Lower leg skin (tissue), 4 donors: ENCODE results near the gene WIPF3. TPM values are rescaled to one million over a fixed set of nuclear protein-coding genes. Genes with fewer than 3 reads are reported as not detected.

Experiments used
- DNase-seq, 2 donors: peaks; one replicate each; pipeline ENCODE4 v3.0.0-alpha.2; 2019; ENCODE audit warnings: low spot score in 2 of 2
- H3K4me3 ChIP-seq: fragments of 200-600 bp; sonication (generic); 2 replicates; pipeline ENCODE4 v1.5.1; 2017; ENCODE audit warnings: mild to moderate bottlenecking, low read depth; ENCODE audit not compliant: poor library complexity, severe bottlenecking
- POLR2A ChIP-seq, 2 donors: fragments of 450-650 bp; IDR thresholded peaks; one replicate each; pipeline ENCODE4 v1.6.1; 2016 to 2017; ENCODE audit warnings: antibody characterized with exemption in 2 of 2, mild to moderate bottlenecking in 1 of 2, moderate library complexity in 1 of 2
- WGBS, 2 donors: methylation state at CpG; one replicate each; pipeline ENCODE4 v1.1.5; 2018; 5-methylcytosine and 5-hydroxymethylcytosine counted together
- intact Hi-C: fragments of 100-400 bp; cut with DNase I; formaldehyde crosslinking; loops from one replicate; pipeline ENCODE4 v1.15.0; 2023; ENCODE audit warnings: low total_unique reads
- total RNA-seq, 4 donors: library from RNA; depleted of rRNA; stranded (reverse); fragments of >200 nt; gene quantifications; one replicate each; pipeline ENCODE4 v1.1.0, GENCODE V29; 2016
- TF ChIP-seq, protein P1 (sequence below), 3 donors: fragments of 450-650 bp; IDR thresholded peaks; one replicate each; pipeline ENCODE4 v1.5.1; 2016; ENCODE audit warnings: antibody characterized with exemption in 3 of 3, mild to moderate bottlenecking in 3 of 3, moderate library complexity in 2 of 3

WIPF3 gene
- total RNA-seq, 4 donors from 2014 or later = 0.23 to 1.2 (median 0.82) TPM

DNA sequence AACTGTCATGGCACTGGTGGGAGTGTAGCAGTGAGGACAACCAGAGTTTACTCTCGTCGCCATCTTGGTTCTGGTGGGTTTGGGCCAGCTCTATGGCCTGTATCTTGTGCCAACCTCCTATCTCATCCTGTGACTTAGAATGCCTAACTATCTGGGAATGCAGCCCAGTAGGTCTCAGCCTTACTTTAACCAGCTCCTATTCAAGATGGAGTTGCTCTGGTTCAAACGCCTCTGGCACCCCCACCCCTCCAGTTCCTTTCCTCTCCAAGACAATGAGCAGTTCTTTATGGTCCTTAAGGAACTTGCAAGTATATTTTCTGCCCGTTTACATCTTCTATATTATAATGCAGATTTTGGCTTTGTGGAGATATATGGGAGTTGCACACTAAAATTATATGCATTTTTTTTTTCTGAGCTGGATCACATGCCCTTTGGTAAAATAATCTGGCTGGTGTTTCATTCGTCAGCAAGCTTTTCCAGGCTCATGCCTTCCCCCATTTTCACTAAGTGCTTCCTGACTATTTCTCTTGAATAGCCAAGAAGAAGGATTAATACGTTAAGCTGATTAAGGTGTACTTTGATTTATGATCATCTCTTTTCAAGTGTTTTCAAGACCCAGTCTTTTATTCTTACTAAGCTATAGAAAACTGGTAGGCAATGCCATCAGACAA is 11.2 kb upstream of the WIPF3 start:
- intact Hi-C loops = no loop called here
- 67 to 68% methylated on average over 6 of the region's 6 CpGs for whole genome bisulfite sequencing, 2 donors

DNA sequence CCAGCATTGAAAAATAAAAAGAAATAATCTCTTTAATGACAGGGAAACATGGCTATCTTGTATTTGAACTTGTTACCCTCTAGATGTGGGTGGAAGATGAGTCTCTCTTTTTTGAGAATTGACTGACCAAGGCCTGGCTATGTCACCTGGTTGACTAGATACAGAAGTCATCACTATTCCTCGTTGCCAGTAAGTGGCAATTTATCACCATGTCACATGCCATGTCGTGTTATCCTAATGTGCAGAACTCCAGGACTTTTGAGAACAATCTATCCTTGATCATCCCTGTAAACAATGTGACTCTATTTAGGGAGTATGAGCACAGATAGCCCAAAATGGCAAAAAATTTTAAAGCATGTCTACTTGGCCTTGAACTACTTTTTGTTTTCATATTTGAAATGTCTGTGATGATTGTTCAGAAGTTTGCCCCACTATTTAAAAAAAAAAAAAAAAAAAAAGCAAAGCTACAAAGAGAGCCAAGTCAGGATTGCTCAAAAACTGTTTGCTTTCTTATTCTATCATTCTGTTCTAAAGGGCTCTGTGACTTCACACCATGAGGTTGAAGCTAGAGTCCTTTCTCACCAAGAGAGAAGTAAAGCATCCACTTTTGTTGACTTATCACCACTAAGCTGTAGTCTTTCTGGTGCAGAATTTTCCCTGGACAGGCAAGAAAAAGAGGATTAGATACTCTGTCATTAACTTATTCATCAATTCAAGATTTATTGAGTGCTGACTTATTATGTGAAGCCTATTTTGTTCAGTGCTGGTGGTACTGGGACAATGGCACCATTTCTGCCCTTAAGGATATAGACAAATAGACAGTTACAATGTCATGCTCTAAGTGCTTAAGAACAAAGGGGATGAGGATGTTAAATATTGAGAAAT is 10.4 kb upstream of the WIPF3 start:
- WGBS, 2 donors = 52 to 55% methylated on average over 2 of the region's 2 CpGs
- no peak for DNase-seq
- no peak overlapping the region for H3K4me3 ChIP-seq
- intact Hi-C loops = no loop called here
- TF ChIP-seq POLR2A (IDR thresholded peaks at IDR 0.05) = no peak
- TF ChIP-seq, protein P1, sequence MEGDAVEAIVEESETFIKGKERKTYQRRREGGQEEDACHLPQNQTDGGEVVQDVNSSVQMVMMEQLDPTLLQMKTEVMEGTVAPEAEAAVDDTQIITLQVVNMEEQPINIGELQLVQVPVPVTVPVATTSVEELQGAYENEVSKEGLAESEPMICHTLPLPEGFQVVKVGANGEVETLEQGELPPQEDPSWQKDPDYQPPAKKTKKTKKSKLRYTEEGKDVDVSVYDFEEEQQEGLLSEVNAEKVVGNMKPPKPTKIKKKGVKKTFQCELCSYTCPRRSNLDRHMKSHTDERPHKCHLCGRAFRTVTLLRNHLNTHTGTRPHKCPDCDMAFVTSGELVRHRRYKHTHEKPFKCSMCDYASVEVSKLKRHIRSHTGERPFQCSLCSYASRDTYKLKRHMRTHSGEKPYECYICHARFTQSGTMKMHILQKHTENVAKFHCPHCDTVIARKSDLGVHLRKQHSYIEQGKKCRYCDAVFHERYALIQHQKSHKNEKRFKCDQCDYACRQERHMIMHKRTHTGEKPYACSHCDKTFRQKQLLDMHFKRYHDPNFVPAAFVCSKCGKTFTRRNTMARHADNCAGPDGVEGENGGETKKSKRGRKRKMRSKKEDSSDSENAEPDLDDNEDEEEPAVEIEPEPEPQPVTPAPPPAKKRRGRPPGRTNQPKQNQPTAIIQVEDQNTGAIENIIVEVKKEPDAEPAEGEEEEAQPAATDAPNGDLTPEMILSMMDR (IDR thresholded peaks at IDR 0.05) = no peak

More for the DNA sequence above, 11.2 kb upstream of the WIPF3 start:
- TF ChIP-seq, protein P1 (IDR thresholded peaks at IDR 0.05) = no peak
- no peak for TF ChIP-seq POLR2A (IDR thresholded peaks at IDR 0.05)
- no peak for DNase-seq
- no peak overlapping the region for H3K4me3 ChIP-seq

DNA sequence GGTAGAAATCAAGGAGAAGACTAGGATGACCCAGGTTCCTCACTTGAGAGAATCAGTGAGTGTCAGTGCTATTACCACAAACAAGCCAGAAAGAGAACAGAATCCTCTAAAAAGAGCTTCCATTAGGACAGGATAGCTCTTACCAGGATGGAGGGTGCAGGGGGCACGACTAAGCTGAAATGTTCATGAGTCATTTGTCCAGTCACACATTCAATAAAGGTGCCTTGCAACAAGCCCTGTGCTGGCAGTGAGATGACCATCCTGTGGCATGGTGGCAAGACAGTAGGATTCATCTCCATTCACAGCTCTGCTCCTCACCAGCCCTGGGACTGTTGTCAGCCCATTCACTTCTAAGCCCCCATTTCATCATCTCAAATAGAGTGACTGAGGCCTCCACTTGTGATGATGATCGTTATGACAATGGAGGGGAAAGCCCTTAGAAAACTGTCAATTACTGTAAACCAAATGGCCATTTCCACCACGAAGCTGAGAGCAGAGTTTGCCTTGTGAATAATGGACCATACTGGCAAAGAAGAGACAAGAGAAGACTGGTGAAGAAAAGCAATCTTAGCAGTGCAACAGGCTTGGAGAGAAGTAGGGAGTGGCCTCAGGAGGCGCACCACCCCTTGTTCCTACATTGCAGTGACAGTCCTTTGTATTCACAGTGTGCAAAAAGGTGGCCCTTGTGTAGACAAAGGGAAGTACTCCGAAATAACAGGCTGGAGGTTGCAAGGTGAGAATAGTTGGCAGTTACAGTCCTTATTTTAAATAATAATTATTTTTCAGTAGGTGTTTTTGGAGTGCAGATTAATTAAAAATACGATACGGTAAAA is 9.0 kb upstream of the WIPF3 start:
- TF ChIP-seq POLR2A (IDR thresholded peaks at IDR 0.05) = no peak
- TF ChIP-seq, protein P1 (IDR thresholded peaks at IDR 0.05) = no peak
- no peak for DNase-seq
- H3K4me3 ChIP-seq = no peak overlapping the region
- 81 to 87% methylated on average over 7 of the region's 7 CpGs for WGBS, 2 donors
- intact Hi-C loops = no loop called here

DNA sequence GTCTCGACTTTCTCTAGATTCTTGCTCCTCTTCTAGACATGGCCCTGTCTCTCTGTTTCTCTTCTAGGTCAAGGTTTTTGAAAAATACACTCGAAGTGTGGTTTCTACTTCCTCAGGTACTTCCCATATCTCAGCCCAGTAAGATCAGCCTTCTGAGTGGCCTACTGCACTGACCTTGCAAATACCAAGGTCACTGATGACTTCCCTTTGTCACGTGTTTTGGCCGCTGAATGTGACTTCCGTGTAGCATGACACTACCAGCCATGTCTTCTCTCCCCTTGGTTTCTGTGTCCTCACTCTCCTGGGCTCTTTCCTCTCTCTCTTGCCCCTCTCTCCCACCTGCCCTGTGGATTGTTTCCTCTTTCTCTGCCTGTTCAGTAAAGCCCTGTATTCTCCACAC is 7.9 kb upstream of the WIPF3 start:
- H3K4me3 ChIP-seq = no peak overlapping the region
- no peak for TF ChIP-seq POLR2A (IDR thresholded peaks at IDR 0.05)
- TF ChIP-seq, protein P1 (IDR thresholded peaks at IDR 0.05) = no peak
- 82 to 83% methylated on average over 5 of the region's 5 CpGs for WGBS, 2 donors
- intact Hi-C loops = no loop called here
- no peak for DNase-seq

DNA sequence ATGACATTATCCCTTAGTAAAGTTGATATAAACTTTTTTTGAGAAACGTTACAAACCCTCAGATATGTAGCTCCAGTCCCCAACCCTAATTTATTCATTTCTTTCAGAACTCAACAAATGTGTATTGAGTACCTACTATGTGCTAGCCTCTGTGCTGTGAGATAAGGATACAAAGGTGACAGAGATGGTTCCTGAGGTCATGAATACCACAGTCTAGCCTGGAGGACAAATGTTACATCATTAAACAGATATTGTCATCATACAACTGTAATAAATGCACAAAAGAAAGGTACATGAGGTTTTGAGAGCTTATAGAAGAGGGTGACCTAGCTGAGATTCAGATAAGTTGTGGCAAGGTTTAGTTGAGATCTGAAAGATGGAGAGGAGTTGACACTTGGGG is 4.4 kb upstream of the WIPF3 start:
- no peak for TF ChIP-seq POLR2A (IDR thresholded peaks at IDR 0.05)
- TF ChIP-seq, protein P1 (IDR thresholded peaks at IDR 0.05) = no peak
- DNase-seq = no peak
- WGBS, 2 donors = 56 to 78% methylated on average over 1 of the region's 1 CpG
- H3K4me3 ChIP-seq = no peak overlapping the region
- intact Hi-C loops = no loop called here
